GM19395 (cell line): Measurements from ENCODE around the gene KRTAP10-2.

Experiments used
- ATAC-seq: cut with Tn5 transposase; IDR thresholded peaks from one replicate; pipeline ENCODE4 v1.9.1; 2021; ENCODE audit warnings: mild to moderate bottlenecking, moderate library complexity; ENCODE audit not compliant: unreplicated experiment

Gene KRTAP10-2

GRCh38 chr21:44515359-44516165 lies 35.7 kb downstream of the KRTAP10-2 start:
- ATAC-seq: no peak

- ATAC-seq: no peak
These were observed 36.5 kb downstream of the KRTAP10-2 start for GRCh38 chr21:44514746-44515358.

GRCh38 chr21:44514218-44514520 lies 37.1 kb downstream of the KRTAP10-2 start:
- no peak for ATAC-seq

DNA sequence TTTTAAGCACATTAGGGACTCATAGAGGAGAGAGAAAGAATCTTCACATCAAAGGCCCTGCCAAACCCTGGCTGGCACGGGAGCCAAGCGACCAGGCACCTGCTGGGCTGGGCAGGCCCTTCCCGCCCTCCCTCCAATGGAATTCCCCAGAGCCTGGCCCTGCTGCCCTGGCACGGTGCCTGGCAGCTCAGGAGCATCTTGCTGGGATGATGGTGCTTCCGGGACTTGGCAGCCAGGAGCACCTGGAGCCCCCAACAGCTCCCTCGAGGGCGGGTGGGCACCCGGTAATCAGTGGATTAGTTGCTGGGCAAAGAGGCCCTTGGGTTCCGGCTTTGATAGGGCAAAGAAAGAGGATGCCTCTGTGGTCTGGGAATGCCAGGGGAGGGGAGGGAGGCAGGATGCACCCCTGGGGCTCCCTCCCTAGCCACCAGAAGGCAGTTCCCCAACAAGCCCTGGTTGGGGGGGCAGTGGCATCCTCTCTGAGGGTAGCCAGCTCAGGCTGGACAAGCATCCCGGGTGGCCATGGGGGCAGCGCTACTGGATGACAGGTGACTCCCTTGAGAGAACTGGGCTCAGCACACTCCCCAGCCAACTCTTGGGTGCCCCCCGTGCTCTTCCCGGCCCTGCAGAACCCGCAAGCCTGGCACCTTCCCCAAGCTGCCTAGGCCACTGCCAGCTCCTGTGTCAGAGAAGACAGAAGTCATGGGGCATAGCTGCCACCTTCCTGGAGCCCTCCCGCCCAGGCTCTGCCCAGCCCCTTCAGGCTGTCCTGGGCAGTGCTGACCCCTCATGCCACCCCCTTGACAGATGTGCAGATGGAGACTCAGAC lies 37.7 kb downstream of the KRTAP10-2 start:
- ATAC-seq: no peak

DNA sequence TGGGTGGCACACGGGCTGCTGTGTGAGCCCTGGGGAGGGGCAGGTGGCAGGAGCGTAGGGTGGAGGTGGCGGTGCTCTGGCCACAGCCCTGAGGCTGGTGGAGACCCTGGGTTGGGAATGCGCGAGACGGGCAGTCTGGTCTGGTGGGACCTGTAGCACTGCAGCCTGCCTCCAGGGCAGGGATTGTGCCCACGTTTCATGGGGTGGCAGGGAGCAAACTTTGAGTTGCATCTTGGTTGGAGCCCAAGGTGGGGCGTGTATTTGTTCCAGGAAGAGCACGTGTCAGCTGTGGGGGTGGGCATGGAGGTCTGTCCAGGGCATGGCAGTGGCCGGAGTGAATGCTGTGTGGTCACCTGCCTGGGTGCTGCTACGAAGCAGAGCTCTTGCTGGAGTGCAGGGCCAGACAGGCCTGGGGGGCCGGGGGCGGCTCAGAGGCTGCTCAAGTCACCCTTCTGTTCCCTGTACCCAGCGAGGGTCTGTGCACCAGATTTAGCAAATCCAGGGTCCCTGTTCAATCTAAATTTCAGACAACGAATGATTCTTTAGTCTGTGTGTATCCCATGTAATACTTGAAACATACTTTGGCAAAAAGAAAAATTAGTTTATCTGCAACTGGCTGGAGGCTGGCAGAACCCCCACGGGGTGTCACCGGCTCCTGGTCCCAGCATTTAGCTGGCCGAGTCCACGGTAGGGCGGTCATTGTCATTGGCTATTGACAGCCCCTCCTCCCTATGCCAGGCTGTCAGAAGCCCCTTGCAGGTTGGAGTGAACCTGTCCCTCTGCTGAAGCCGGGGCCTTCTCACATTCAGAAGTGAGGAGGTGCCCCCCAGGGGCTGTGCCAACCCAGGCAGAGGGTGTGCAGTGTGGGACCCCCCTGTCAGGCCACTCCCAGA lies 38.6 kb downstream of the KRTAP10-2 start:
- no peak for ATAC-seq

DNA sequence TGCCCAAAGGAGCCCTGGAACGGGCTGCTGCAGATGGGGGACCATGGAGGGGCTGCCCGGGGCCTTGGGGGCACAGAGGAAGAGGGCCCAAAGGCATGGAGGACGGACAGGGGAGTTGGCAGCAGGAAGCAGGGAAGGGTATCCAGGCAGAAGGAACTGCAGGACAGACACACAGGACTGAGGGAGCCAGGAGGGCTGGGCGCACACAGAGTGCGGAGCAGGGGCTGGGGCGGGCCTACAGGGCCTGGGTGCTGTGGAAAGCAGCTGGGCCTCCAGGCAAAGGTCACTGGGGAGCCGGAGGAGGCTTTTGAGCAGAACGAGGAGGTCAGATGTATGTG lies 39.4 kb downstream of the KRTAP10-2 start:
- ATAC-seq: no peak

DNA sequence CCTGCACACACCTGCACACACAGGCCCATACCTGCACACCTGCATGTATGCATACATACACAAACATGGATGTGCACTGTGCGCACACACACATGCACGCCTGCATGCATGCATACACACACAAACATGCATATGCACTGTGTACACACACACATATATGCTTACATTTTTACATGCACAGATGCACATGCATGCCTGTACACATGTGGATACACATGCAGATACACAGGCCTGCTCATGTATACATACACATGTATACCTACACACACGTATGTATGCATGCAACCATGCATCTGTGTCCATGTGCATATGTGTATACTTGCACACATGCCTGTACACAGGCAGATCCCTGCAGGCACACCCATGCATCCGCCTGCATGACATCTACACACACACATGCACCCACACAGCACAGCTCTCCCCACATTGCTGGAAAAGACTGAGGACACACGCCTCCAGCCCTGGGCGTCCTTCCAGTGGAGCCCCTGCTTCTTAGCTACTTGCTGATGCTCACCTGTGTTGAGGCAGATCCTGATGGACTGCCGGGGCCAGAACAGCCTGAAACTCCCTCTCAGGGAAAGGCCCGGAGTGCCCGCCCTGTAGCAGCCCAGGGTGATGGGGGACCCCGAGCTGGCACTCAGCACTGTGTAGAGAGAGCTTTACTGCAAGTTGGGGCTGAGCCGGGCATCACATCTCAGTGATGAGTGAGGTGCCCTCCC lies 39.9 kb downstream of the KRTAP10-2 start:
- ATAC-seq: no peak

DNA sequence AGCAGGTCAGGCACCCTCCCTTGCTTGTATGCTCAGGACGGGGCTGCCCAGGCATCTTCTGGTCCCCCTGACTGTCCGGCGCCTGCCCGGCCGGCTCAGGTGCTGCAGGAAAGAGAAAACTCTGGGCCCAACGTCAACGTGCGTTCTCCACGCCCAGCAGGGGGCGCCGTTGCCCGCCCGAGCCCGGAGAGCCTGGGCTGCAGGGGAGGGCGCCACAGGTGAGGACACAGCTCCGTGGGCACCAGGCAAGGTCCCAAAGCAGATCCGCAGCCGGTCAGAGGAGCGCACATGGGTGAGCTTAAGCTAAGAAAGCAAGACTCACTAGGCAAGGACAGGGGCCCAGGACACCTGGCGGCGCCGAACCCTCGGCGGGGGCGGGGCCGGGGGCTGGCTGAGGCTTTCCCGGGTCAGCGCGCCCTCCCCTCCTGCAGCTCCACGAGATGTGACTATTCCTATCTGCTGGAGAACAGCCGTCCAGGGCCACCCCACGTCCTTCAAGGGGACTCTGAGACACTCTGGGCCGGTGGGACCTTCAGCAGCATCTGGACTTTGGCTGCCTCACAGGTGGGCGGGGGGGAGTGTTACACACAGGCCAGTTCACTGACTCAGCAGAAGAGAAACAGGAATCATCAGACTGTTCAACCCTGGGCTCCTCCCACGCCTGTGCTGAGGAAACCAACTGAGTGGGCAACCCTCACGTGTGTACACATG lies 40.6 kb downstream of the KRTAP10-2 start:
- ATAC-seq: no peak

- ATAC-seq: no peak
These were observed 41.2 kb downstream of the KRTAP10-2 start for GRCh38 chr21:44510109-44510507.

GRCh38 chr21:44509539-44509938 lies 41.8 kb downstream of the KRTAP10-2 start:
- ATAC-seq: no peak

DNA sequence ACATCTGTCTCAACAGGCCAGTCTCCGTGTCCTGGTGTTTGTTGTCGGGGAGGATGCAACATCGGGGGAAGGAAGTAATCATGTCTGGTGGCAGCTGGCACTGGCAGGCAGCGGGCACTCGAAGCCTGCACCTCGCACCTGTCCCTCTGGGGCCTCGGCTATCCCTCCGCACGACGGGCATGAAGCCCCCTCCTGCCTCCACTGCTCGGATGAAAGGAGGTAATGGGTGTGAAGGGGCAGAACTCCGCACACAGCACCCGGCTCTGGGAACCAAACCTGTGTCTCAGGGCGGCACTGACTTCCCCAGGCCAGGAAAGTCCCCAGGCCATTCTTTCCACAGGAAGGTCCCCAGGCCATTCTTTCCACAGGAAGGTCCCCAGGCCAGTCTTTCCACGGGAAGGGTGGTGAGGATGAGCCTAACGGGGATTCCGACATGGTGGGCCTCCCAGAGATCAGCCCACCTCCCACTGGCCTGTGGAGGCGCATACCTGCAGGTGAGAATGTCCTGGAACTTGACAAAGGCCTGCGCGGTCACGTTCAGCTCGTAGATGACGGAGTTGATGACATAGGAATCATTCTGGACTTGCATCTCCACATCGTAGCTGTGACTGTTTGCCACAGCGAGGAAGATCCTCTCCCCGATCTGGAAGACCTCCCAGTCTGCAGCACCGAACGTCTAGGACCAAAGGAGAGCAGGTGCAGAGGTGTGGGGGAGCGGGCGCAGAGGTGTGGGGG lies 42.4 kb downstream of the KRTAP10-2 start:
- ATAC-seq: no peak

DNA sequence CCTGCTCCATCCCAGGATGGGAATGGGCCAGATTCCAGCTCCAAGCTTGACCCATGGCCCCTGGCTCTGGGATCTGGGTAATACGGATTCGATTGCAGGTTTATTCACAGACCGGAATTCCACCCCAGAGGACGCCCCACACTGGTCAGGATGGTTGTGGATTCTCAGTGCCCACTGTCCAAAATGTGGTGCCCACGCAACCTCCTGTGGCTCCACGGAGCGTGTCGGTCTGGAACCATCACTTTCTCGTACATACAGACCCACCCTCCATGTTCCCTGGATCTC lies 42.9 kb downstream of the KRTAP10-2 start:
- ATAC-seq: no peak

GRCh38 chr21:44507673-44508425 lies 43.5 kb downstream of the KRTAP10-2 start:
- ATAC-seq: no peak

DNA sequence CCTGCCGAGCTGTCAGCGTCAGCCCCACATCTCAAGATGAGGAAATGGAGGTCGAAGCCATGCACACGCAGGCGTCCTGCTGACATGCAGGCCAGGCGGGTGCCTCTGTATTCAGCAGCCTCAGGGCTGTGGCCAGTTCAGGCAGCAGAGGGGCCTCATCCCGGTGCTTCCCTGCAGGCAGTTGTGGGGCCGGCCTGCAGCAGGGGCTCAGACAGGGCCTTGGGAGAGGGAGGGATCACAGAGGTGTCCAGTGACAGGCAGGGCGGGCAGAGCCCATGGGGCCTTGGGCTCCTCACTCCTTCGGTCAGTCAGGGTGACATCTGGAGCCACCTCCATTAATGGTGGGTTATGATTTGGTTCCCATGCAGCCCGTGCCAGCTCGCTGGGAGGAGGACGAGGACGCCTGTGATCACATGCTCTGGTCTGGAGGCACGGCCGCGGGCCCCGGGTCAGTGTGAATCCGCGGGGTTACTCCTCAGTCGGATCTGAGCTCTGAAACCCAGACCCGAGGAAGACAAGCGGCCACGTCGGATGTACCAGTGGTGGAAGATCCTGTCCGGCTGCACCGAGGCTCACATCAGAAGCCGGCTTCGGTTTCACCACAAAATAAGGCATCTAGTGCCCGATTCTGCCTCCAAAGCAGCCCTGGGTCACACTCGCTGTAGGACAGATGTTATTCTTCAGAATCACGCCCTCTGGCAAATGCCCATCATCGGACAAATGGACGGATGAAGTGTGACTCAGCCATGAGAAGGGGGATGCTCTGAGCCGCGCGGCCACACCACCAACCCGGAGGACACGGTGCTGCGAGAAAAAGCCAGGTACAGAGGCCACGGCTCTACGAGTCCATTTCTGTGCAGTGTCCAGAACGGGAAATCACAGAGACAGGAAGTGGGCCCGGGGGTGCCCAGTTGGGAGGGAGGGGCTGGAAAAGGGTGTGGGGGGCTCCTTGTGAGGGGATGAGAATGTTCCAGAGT lies 44.7 kb downstream of the KRTAP10-2 start:
- no peak for ATAC-seq

DNA sequence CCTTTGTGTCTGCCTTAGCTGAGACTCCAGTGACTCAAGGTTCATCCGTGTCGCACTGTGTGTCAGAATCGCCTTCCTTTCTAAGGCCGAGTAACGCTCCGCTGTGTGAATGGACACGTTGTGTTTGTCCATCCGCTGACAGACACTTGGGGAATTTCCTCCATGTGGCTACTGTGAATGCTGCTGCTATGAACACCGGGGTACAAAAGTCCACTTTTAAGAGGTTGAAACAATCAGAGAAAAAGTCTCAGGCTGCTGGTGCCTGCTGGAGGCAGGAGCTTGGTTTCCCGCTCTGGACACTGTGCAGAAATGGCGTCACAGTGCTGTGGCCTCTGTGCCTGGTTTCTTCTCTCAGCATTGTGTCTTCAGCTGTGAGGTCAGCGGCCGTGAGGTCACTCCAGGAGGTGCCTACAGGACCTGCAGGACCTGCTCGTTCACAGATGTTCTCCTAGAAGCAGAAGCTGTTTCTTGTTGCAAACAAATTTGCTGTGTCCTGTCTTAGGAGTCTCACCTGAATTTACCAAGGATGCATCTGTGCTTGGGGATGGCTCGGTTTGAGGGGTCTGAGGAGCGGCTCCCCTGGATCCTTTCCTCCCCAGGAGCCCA lies 45.5 kb downstream of the KRTAP10-2 start:
- no peak for ATAC-seq

DNA sequence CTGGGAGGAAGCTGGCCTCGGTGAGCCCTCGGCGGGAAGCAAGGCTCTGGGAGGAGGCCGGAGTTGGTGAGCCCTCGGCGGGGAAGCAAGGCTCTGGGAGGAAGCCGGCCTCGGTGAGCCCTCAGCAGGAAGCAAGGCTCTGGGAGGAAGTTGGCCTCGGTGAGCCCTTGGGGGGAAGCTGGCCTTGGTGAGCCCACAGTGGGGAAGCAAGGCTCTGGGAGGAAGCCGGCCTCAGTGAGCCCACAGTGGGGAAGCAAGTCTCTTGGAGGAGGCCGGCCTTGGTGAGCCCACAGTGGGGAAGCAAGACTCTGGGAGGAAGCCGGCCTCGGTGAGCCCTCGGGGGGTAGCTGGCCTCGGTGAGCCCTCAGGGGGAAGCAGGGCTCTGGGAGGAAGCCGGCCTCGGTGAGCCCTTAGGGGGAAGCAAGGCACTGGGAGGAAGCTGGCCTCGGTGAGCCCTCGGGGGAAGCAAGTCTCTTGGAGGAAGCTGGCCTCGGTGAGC lies 47.4 kb downstream of the KRTAP10-2 start:
- no peak for ATAC-seq
